IMR-90 (cell line): Measurements from ENCODE around the gene C5orf63. TPM values are rescaled to one million over a fixed set of nuclear protein-coding genes. Genes with fewer than 3 reads are reported as not detected.

Experiments used
- ATAC-seq: fragments of 200-7000 bp; cut with Tn5 transposase; 2 replicates; pipeline ENCODE4 v1.9.1; 2020; ENCODE audit warnings: low read depth, mild to moderate bottlenecking, moderate library complexity
- BruUV-seq: library from RNA; stranded (reverse); fragments of 400-500 nt; replicated peaks from 2 replicates; lab custom pipeline; 2021; lab: Mats Ljungman, UMichigan
- CTCF ChIA-PET: fragments of 300-600 bp; formaldehyde crosslinking; extraction: SDS; loops from one replicate; lab custom pipeline; 2021; ENCODE audit warnings: antibody characterized with exemption; lab: Yijun Ruan, JAX
- POLR2A ChIA-PET: fragments of 300-600 bp; sonication (Branson Sonifier 250); formaldehyde crosslinking; loops from one replicate; lab custom pipeline; 2022; ENCODE audit warnings: antibody characterized with exemption; ENCODE audit not compliant: unreplicated experiment; lab: Charles Lee
- DNase-seq: peaks from one replicate; pipeline ENCODE4 v3.0.0; 2013
- H2AFZ ChIP-seq: replicated peaks from 2 replicates; pipeline ENCODE3; 2013; ENCODE audit warnings: low read length, mild to moderate bottlenecking; ENCODE audit not compliant: poor library complexity
- H2AK5ac ChIP-seq: 2 replicates; pipeline ENCODE4 v1.6.1; 2013; ENCODE audit warnings: low read depth, low read length, inconsistent platforms
- H2AK9ac ChIP-seq: replicated peaks from 2 replicates; pipeline ENCODE3; 2013; ENCODE audit warnings: mild to moderate bottlenecking, low read depth, low read length, moderate library complexity; ENCODE audit not compliant: poor library complexity
- H2BK120ac ChIP-seq: 2 replicates; pipeline ENCODE4 v1.6.1; 2013; ENCODE audit warnings: low read depth, low read length, inconsistent platforms
- H2BK15ac ChIP-seq: 3 replicates; pipeline ENCODE4 v1.6.1; 2013; ENCODE audit warnings: low read depth, low read length, inconsistent platforms
- H2BK20ac ChIP-seq: 2 replicates; pipeline ENCODE4 v1.6.1; 2013; ENCODE audit warnings: low read depth, mild to moderate bottlenecking, inconsistent platforms, low read length, moderate library complexity
- H2BK5ac ChIP-seq: 2 replicates; pipeline ENCODE4 v1.6.1; 2013; ENCODE audit warnings: mild to moderate bottlenecking, low read depth, low read length, inconsistent platforms; ENCODE audit not compliant: poor library complexity, severe bottlenecking
- H3K14ac ChIP-seq: replicated peaks from 2 replicates; pipeline ENCODE4 v1.6.1; 2013; ENCODE audit warnings: low read depth, low read length, inconsistent platforms
- H3K18ac ChIP-seq: 2 replicates; pipeline ENCODE4 v1.6.1; 2013; ENCODE audit warnings: low read depth, low read length, control low read depth
- H3K23ac ChIP-seq: 2 replicates; pipeline ENCODE4 v1.6.1; 2013; ENCODE audit warnings: low read depth, low read length, inconsistent platforms
- H3K27ac ChIP-seq: 2 replicates; pipeline ENCODE4 v1.5.1; 2013; ENCODE audit warnings: mild to moderate bottlenecking, control low read depth, low read length; ENCODE audit not compliant: insufficient read depth
- H3K27me3 ChIP-seq: 2 replicates; pipeline ENCODE4 v1.6.1; 2013; ENCODE audit warnings: low read length; ENCODE audit not compliant: control insufficient read depth, insufficient read depth
- H3K36me3 ChIP-seq: 2 replicates; pipeline ENCODE4 v1.6.1; 2013; ENCODE audit warnings: low read length, mixed read lengths; ENCODE audit not compliant: control insufficient read depth, insufficient read depth
- H3K4ac ChIP-seq: 2 replicates; pipeline ENCODE4 v1.6.1; 2013; ENCODE audit warnings: low read depth, low read length, inconsistent platforms
- H3K4me1 ChIP-seq: 2 replicates; pipeline ENCODE4 v1.6.1; 2013; ENCODE audit warnings: low read length, mixed read lengths; ENCODE audit not compliant: control insufficient read depth, insufficient read depth
- H3K4me2 ChIP-seq: 2 replicates; pipeline ENCODE4 v1.6.1; 2013; ENCODE audit warnings: low read depth, mild to moderate bottlenecking, control low read depth, low read length, moderate library complexity
- H3K4me3 ChIP-seq: 2 replicates; pipeline ENCODE4 v1.5.1; 2013; ENCODE audit warnings: low read depth, mild to moderate bottlenecking, control low read depth, low read length, moderate library complexity; ENCODE audit not compliant: insufficient read depth
- H3K56ac ChIP-seq: 2 replicates; pipeline ENCODE4 v1.6.1; 2013; ENCODE audit warnings: low read length, inconsistent platforms; ENCODE audit not compliant: insufficient read depth; ENCODE audit errors: extremely low read depth
- H3K79me1 ChIP-seq, 2 experiments: 2 replicates each; pipeline ENCODE4 v1.6.1; 2013; ENCODE audit warnings: low read length in 2 of 2, inconsistent platforms in 1 of 2, low read depth in 1 of 2
- H3K9ac ChIP-seq: 2 replicates; pipeline ENCODE4 v1.6.1; 2013; ENCODE audit warnings: low read depth, low read length, control low read depth
- H3K9me1 ChIP-seq: 2 replicates; pipeline ENCODE4 v1.6.1; 2013; ENCODE audit warnings: low read length, inconsistent platforms; ENCODE audit not compliant: insufficient read depth
- H3K9me3 ChIP-seq: 2 replicates; pipeline ENCODE4 v1.6.1; 2013; ENCODE audit warnings: low read length; ENCODE audit not compliant: control insufficient read depth, insufficient read depth
- H4K20me1 ChIP-seq: 2 replicates; pipeline ENCODE4 v1.6.1; 2013; ENCODE audit warnings: low read length, inconsistent platforms; ENCODE audit not compliant: insufficient read depth
- H4K5ac ChIP-seq: 2 replicates; pipeline ENCODE4 v1.6.1; 2013; ENCODE audit warnings: mild to moderate bottlenecking, low read depth, low read length, control low read depth
- H4K8ac ChIP-seq, 2 experiments: 2 replicates each; pipeline ENCODE4 v1.6.1; 2013; ENCODE audit warnings: low read depth in 2 of 2, low read length in 2 of 2, control low read depth in 1 of 2, inconsistent platforms in 1 of 2
- H4K91ac ChIP-seq: 2 replicates; pipeline ENCODE4 v1.6.1; 2013; ENCODE audit warnings: low read depth, low read length, inconsistent platforms; ENCODE audit not compliant: insufficient read depth
- BHLHE40 ChIP-seq: fragments of 150-350 bp; IDR thresholded peaks from 2 replicates; pipeline ENCODE4 v1.6.1; 2016; ENCODE audit warnings: mild to moderate bottlenecking, low read depth, low read length
- CEBPB ChIP-seq: IDR thresholded peaks from 2 replicates; pipeline ENCODE4 v1.6.1; 2012; ENCODE audit warnings: low read depth, low read length, improper control_type of control experiment
- CHD1 ChIP-seq: IDR thresholded peaks from 2 replicates; pipeline ENCODE4 v1.6.1; 2012; ENCODE audit warnings: low read depth, low read length, improper control_type of control experiment
- CTCF ChIP-seq: conservative IDR thresholded peaks from 2 replicates; pipeline ENCODE4 v1.5.1; 2012; ENCODE audit warnings: mild to moderate bottlenecking, low read depth, low read length, improper control_type of control experiment
- ELK1 ChIP-seq: fragments of 150-350 bp; IDR thresholded peaks from 2 replicates; pipeline ENCODE4 v1.6.1; 2016; ENCODE audit warnings: low read depth, mild to moderate bottlenecking, low read length, moderate library complexity, borderline replicate concordance
- FOS ChIP-seq: fragments of 150-350 bp; IDR thresholded peaks from 2 replicates; pipeline ENCODE4 v1.6.1; 2016; ENCODE audit warnings: low read depth, low read length
- MAFK ChIP-seq: IDR thresholded peaks from 2 replicates; pipeline ENCODE4 v1.6.1; 2012; ENCODE audit warnings: low read depth, low read length, improper control_type of control experiment
- MAZ ChIP-seq: IDR thresholded peaks from 2 replicates; pipeline ENCODE4 v1.6.1; 2012; ENCODE audit warnings: low read depth, mild to moderate bottlenecking, low read length, improper control_type of control experiment, moderate library complexity, borderline replicate concordance
- MXI1 ChIP-seq: IDR thresholded peaks from 2 replicates; pipeline ENCODE4 v1.6.1; 2012; ENCODE audit warnings: low read depth, mild to moderate bottlenecking, low read length, moderate library complexity, borderline replicate concordance
- NFE2L2 ChIP-seq: fragments of 150-350 bp; IDR thresholded peaks from 2 replicates; pipeline ENCODE4 v1.6.1; 2016; ENCODE audit warnings: low read depth, mild to moderate bottlenecking, low read length
- POLR2A ChIP-seq: IDR thresholded peaks from 2 replicates; pipeline ENCODE4 v1.6.1; 2012; ENCODE audit warnings: mild to moderate bottlenecking, low read depth, low read length
- RAD21 ChIP-seq: IDR thresholded peaks from 2 replicates; pipeline ENCODE4 v1.6.1; 2012; ENCODE audit warnings: low read length, improper control_type of control experiment
- RCOR1 ChIP-seq: IDR thresholded peaks from 2 replicates; pipeline ENCODE4 v1.6.1; 2012; ENCODE audit warnings: mild to moderate bottlenecking, low read length, improper control_type of control experiment; ENCODE audit not compliant: insufficient replicate concordance
- RFX5 ChIP-seq: IDR thresholded peaks from 2 replicates; pipeline ENCODE4 v1.8.0; 2012; ENCODE audit warnings: low read depth, mild to moderate bottlenecking, low read length, moderate library complexity
- SMC3 ChIP-seq: fragments of 150-350 bp; IDR thresholded peaks from 2 replicates; pipeline ENCODE4 v1.6.1; 2016; ENCODE audit warnings: low read depth, mild to moderate bottlenecking, antibody characterized with exemption, low read length, moderate library complexity
- USF2 ChIP-seq: fragments of 150-350 bp; IDR thresholded peaks from 2 replicates; pipeline ENCODE4 v1.6.1; 2017; ENCODE audit warnings: mild to moderate bottlenecking, antibody characterized with exemption, low read length, low read depth
- WGBS, 2 experiments: methylation state at CpG; one replicate each; pipeline versions ENCODE4 v1.1.5 to v1.1.7; 2013; ENCODE audit warnings: missing lambda C conversion rate in 2 of 2; ENCODE audit not compliant: insufficient read length in 1 of 2; ENCODE audit errors: extremely low coverage in 2 of 2; 5-methylcytosine and 5-hydroxymethylcytosine counted together
- dilution Hi-C: fragments of 300-500 bp; cut with HindIII; formaldehyde crosslinking; loops from one replicate; pipeline ENCODE4 v1.14.3; 2018; ENCODE audit warnings: low sequenced_read_pairs; ENCODE audit not compliant: unreplicated experiment
- in situ Hi-C: fragments of 300-500 bp; cut with MboI; formaldehyde crosslinking; loops from 3 replicates; pipeline ENCODE4 v1.14.3; 2019; ENCODE audit warnings: low sequenced_read_pairs, inconsistent platforms, mixed read lengths
- intact Hi-C: fragments of 100-400 bp; cut with micrococcal nuclease; formaldehyde crosslinking; loops from 2 replicates; pipeline ENCODE4 v1.10.0; 2022
- polyA plus RNA-seq, 3 experiments: library from polyadenylated mRNA; depleted of rRNA; stranded (reverse); fragments of >200 nt; gene quantifications; 2 replicates each; pipeline ENCODE4 v1.2.3, GENCODE V29; 2012; ENCODE audit warnings: low replicate concordance in 1 of 3
- total RNA-seq: library from RNA; depleted of rRNA; stranded (reverse); fragments of >200 nt; gene quantifications from 2 replicates; pipeline ENCODE4 v1.2.3, GENCODE V29; 2012

The C5orf63 gene
- total and polyA plus RNA-seq, 2 of the 4 experiments (the other 2 are of a cell fraction): 0.72 to 1.1 TPM

GRCh38 chr5:127070243-127070642, 3.1 kb downstream of the C5orf63 start:
- H3K4me3 ChIP-seq: no peak overlapping the region
- intact Hi-C loops (no loop called here), in situ Hi-C loops (no loop called here), dilution Hi-C loops (no loop called here)
- no peak overlapping the region for H3K9ac ChIP-seq
- no peak overlapping the region for H4K91ac ChIP-seq
- ChIA-PET CTCF (no interaction called here), POLR2A (no interaction called here)
- ATAC-seq (no peak), DNase-seq (no peak)
- H3K9me1 ChIP-seq: no peaks in the 10 kb centered on the region
- no peak overlapping the region for H3K23ac ChIP-seq
- no TSS peak for BruUV-seq
- no peak overlapping the region for H3K4me2 ChIP-seq
- no peak overlapping the region for H2BK15ac ChIP-seq
- no peaks in the 10 kb centered on the region for H3K36me3 ChIP-seq
- no peaks in the 10 kb centered on the region for H3K79me1 ChIP-seq
- no peak overlapping the region for H2AK5ac ChIP-seq
- H3K4ac ChIP-seq: no peak overlapping the region
- H4K5ac ChIP-seq: no peak overlapping the region
- H3K27ac ChIP-seq: no peak overlapping the region
- no peak overlapping the region for H2BK20ac ChIP-seq
- no peak overlapping the region for H2AK9ac ChIP-seq
- H4K8ac ChIP-seq: no peak overlapping the region
- H2BK120ac ChIP-seq: no peak overlapping the region
- TF ChIP-seq CHD1: no peak
- TF ChIP-seq POLR2A: no peak
- no peak for TF ChIP-seq RFX5
- no peak for TF ChIP-seq MAFK
- TF ChIP-seq CTCF: no peak
- no peak for TF ChIP-seq MAZ
- no peak for TF ChIP-seq MXI1
- TF ChIP-seq USF2: no peak
- TF ChIP-seq NFE2L2: no peak
- TF ChIP-seq SMC3: no peak
- TF ChIP-seq FOS: no peak
- no peak for TF ChIP-seq ELK1
- TF ChIP-seq RCOR1: no peak
- no peak for TF ChIP-seq RAD21
- TF ChIP-seq CEBPB: no peak
- no peak for TF ChIP-seq BHLHE40
- no CpG with 5 or more reads among the region's 2 CpGs for WGBS, 2 experiments
- no peak overlapping the region for H2BK5ac ChIP-seq
- H3K14ac ChIP-seq: no peak overlapping the region
- no peak overlapping the region for H3K18ac ChIP-seq
- no peaks in the 10 kb centered on the region for H3K27me3 ChIP-seq
- H3K4me1 ChIP-seq: no peaks in the 10 kb centered on the region
- H4K20me1 ChIP-seq: no peaks in the 10 kb centered on the region
- H3K56ac ChIP-seq: no peak overlapping the region
- H3K9me3 ChIP-seq: no peaks in the 10 kb centered on the region
- no peak overlapping the region for H2AFZ ChIP-seq
